ENCODE results near the gene TK1.

The TK1 gene

GRCh38 chr17:78175643-78175981 is 11.2 kb downstream of the TK1 start:
- no peak for DNase-seq

GRCh38 chr17:78174870-78175642 is 11.8 kb downstream of the TK1 start:
- DNase-seq, result peak in 1 of 2 experiments; percentile 26

- DNase-seq, result no peak
Measured at GRCh38 chr17:78174346-78174869, 12.4 kb downstream of the TK1 start.

GRCh38 chr17:78173097-78173715 is 13.6 kb downstream of the TK1 start:
- peak; percentile 43 for DNase-seq

- DNase-seq, result peak; percentile 32 to 52
Measured at GRCh38 chr17:78172249-78173051, 14.4 kb downstream of the TK1 start.

- peak; percentile 41 to 45 for DNase-seq
Measured at GRCh38 chr17:78171591-78172248, 15.1 kb downstream of the TK1 start.

GRCh38 chr17:78170692-78171590 is 15.9 kb downstream of the TK1 start:
- peak; percentile 42 to 49 for DNase-seq

GRCh38 chr17:78168903-78169793 is 17.7 kb downstream of the TK1 start:
- DNase-seq, result peak; percentile 72 to 76

GRCh38 chr17:78168242-78168902 is 18.5 kb downstream of the TK1 start, which contains the start of gene SYNGR2:
Gene SYNGR2 (plus strand): TSS chr17:78168581. CDS start chr17:78168617, 36 bp downstream.
- peak; percentile 91 to 93 for DNase-seq

- DNase-seq, result no peak
Measured at GRCh38 chr17:78166416-78166815, 20.4 kb downstream of the TK1 start.

GRCh38 chr17:78164748-78165607 is 21.9 kb downstream of the TK1 start:
- DNase-seq, result no peak

- no peak for DNase-seq
Measured at GRCh38 chr17:78163881-78164747, 22.7 kb downstream of the TK1 start.

- DNase-seq, result peak; percentile 43 to 52
Measured at GRCh38 chr17:78159575-78160158, 27.2 kb downstream of the TK1 start.

GRCh38 chr17:78154903-78155811 is 31.7 kb downstream of the TK1 start:
- DNase-seq, result no peak

- DNase-seq, result no peak
Measured at GRCh38 chr17:78151514-78152008, 35.3 kb downstream of the TK1 start.

All from activated T-cell treated with anti-CD3 and anti-CD28 coated beads, Interleukin-2, amount 50 U/mL, for 48 hours (primary cell).